Tibial nerve (tissue), 4 donors: ENCODE data around the gene ASTN2.

ENCODE experiments used
- EP300 ChIP-seq, 2 donors: sonication (generic); formaldehyde crosslinking; IDR thresholded peaks; one replicate each; pipeline ENCODE4 v1.6.1; 2017; ENCODE audit warnings: antibody characterized with exemption in 2 of 2, mild to moderate bottlenecking in 1 of 2
- POLR2A ChIP-seq, 2 donors: fragments of 450-650 bp; IDR thresholded peaks; one replicate each; pipeline ENCODE4 v1.6.1; 2017; ENCODE audit warnings: antibody characterized with exemption in 2 of 2, mild to moderate bottlenecking in 2 of 2, moderate library complexity in 2 of 2
- TF ChIP-seq, protein P1 (sequence below), 5 experiments: fragments of 200-600 bp in 3 of 5; fragments of 450-650 bp in 2 of 5; sonication (generic) in 3 of 5; IDR thresholded peaks; one replicate each; pipeline ENCODE4 v1.5.1; 2016 to 2019; ENCODE audit warnings: antibody characterized with exemption in 5 of 5, mild to moderate bottlenecking in 3 of 5, moderate library complexity in 2 of 5

GRCh38 chr9:117234103-117234502 lies 180.8 kb downstream of the ASTN2 start:
- TF ChIP-seq, protein P1, sequence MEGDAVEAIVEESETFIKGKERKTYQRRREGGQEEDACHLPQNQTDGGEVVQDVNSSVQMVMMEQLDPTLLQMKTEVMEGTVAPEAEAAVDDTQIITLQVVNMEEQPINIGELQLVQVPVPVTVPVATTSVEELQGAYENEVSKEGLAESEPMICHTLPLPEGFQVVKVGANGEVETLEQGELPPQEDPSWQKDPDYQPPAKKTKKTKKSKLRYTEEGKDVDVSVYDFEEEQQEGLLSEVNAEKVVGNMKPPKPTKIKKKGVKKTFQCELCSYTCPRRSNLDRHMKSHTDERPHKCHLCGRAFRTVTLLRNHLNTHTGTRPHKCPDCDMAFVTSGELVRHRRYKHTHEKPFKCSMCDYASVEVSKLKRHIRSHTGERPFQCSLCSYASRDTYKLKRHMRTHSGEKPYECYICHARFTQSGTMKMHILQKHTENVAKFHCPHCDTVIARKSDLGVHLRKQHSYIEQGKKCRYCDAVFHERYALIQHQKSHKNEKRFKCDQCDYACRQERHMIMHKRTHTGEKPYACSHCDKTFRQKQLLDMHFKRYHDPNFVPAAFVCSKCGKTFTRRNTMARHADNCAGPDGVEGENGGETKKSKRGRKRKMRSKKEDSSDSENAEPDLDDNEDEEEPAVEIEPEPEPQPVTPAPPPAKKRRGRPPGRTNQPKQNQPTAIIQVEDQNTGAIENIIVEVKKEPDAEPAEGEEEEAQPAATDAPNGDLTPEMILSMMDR (IDR thresholded peaks at IDR 0.05), result no peak
- no peak for TF ChIP-seq EP300 (IDR thresholded peaks at IDR 0.05)
- TF ChIP-seq POLR2A (IDR thresholded peaks at IDR 0.05), result no peak
